Measurements from ENCODE around the gene PPP2R5C.

- TF ChIP-seq CTCF (IDR thresholded peaks at IDR 0.05) = no peak
- no peak for TF ChIP-seq POLR2AphosphoS5 (IDR thresholded peaks at IDR 0.05)
Measured at GRCh38 chr14:101960225-101960624, 198.7 kb downstream of the PPP2R5C start.
